GM12892 (cell line): ENCODE data around the gene BAAT.

Experiments
- POLR2A ChIP-seq: IDR thresholded peaks from 2 replicates; pipeline ENCODE4 v1.6.1; 2011; ENCODE audit warnings: low read depth, low read length, control low read depth
- POLR2AphosphoS5 ChIP-seq: IDR thresholded peaks from 2 replicates; pipeline ENCODE4 v1.6.1; 2011; ENCODE audit warnings: low read depth, low read length, control low read depth

DNA sequence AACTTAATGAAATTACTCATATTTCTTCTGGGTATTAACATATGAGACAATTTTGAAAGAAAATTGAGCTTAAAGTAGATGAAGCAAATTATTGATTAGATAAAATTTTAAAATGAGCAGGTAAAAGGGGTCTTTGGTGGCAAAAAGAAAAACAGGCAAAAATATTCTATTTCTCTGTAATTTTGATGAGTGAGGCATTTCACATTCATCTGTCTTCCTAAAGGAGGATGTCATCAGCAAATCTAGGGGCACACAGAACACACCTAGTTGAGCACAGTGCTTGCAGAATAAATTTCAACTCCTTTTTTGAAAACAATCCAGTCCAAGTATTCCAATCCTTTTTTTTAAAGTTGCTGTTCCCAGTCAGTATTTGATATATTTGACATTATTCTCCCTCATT, 30.0 kb upstream of the BAAT start:
- TF ChIP-seq POLR2AphosphoS5 (no peak), POLR2A (no peak)
